ENCODE results near the gene ACRV1. TPM values are rescaled to one million over a fixed set of nuclear protein-coding genes. Genes with fewer than 3 reads are reported as not detected.

Gene ACRV1
- total RNA-seq, 2 donors from 2014 or later, result not detected

DNA sequence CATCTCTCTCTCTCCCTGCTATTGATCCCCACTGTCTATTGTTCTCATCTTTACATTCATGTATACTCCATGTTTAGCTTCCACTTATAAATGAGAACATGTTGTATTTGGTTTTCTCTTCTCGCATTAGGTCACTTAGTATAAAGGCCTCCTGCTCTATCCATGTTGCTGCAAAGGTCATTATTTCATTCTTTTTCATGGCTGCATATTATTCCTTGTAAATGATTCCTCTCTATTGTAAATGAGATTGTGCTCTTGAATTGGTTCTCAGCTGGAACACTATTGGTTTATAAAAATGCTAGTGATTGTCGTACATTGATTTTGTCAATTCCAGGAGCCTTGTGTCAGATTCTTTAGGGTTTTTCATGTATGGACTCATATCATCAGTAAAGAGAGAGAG is 13.5 kb downstream of the ACRV1 start:
- ATAC-seq (no peak), DNase-seq (no peak)
- intact Hi-C loops (cut with DNase I, micrococcal nuclease), result no loop called here

DNA sequence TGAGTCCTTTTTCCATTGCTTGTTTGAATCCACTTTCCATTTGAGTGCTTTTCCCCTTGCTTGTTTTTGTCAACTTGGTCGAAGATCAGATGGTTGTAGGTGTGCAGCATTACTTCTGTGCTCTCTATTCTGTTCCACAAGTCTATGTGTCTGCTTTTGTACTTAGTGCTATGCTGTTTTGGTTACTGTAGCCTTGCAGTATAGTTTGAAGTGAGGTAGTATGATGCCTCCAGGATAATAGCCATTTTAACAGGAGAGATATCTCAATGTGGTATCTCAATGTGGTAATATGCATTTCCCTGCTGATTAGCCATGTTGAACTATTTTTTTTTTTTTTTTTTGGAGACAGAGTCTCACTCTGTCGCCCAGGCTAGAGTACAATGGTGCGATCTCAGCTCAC is 16.7 kb downstream of the ACRV1 start:
- ATAC-seq (no peak), DNase-seq (no peak)

DNA sequence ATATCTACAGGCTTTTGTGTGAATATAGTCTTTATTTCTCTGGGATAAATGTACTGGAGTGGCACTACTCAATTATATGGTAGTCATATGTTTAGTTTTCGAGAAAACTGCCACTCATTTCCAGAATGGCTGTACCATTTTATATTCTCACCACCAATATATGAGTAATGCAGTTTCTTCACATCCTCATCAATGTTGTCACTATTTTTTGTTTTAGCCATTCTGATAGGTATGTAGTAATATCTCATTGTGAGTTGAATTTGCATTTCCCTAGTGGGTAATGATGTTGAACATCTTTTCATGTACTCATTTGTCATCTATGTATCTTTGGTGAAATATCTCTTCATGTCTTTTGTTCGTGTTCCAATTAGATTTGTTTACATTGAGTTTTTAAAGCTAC is 18.0 kb downstream of the ACRV1 start:
- no peak for DNase-seq
- ATAC-seq, result no peak
- intact Hi-C loops (cut with DNase I, micrococcal nuclease), result no loop called here

More for the DNA sequence above, 16.7 kb downstream of the ACRV1 start:
- intact Hi-C loops (cut with DNase I, micrococcal nuclease), result no loop called here

DNA sequence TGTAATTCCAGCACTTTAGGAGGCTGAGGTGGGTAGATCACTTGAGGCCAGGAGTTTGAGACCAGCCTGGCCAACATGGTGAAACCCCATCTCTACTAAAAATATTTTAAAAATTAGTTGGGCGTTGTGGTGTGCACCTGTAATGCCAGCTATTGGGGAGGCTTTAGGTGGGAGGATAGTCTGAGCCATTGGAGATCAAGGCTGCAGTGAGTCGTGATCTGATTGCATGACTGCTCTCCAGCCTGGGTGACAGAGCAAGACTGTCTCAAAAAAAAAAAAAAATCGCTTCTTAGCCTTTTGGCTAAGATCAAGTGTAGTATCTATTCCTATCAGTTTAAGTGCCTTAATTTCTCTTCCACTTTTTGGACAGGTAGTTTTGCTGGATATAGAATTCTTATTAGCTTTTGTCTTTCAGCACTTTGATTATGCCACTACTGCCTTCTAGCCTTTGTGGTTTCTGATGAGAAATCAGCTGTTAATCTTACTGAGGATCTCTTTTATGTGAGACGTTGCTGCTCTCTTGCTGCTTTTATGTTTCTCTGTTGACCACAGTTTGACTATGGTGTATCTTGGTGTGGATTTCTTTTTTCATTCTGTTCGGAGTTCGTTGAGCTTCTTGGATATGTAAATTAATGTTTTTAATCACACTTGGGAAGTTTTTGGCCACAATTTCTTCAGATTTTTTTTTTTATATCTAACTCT is 31.0 kb downstream of the ACRV1 start:
- ATAC-seq (no peak), DNase-seq (no peak)
- intact Hi-C loops (cut with DNase I, micrococcal nuclease), result no loop called here

DNA sequence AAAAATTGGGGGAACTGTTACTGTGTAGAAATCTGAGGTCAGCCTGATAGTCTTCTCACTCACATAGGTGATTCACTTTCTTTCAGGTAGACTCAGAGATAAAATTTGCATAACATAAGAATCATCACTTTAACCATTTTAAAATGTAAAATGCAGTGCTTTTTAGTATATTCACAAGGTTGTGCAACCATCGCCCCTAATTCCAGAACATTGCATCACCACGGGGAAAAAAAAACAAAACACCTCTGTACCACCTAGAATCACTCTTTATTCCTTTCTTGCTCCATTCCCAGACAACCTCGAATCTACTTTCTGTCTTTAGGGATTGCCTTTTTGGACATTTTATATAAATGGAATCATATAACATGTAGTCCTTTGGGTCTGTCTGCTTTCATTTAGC is 34.8 kb downstream of the ACRV1 start:
- DNase-seq (no peak), ATAC-seq (no peak)
- intact Hi-C loops (cut with DNase I, micrococcal nuclease), result no loop called here

DNA sequence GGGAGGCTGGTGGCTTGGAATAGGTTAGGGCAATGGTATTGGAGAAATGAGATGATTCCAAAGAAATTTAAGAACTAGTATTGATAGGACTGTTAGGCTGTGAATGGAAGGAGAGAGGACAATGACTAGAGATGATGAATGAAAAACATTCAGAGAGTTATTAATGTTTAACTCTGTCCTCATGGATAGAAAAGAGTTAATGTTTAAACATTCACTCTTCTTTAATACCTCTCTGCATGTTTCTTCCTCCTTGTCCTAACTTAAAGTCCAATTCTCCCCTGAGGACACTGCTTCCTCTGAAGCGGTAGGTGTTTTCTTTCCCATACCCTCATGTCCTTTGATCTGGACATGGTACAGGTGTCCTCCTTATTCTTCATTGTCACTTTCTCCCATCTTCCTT is 42.3 kb downstream of the ACRV1 start:
- ATAC-seq (peak; percentile 76), DNase-seq (no peak)
- intact Hi-C loops (cut with DNase I, micrococcal nuclease), result no loop called here

DNA sequence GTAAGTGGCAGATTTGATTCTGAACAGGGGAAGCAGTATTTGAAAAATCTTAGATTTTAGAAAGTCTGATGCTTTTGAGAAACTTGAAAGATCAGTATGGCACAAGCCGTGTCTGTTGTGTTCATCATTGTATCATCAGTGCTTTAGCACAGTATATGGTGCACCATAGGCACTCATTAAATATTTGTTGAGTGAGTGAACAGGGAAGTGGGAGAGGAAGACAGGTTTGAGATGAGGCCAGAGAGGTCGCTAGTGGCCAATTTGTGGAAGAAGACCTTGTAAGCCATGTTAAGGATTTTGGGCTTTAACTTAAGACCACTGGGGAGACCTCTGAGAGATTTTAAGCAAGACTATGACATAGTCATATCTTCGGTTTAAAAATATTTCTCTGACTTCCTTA is 42.8 kb downstream of the ACRV1 start:
- intact Hi-C loops (cut with DNase I, micrococcal nuclease), result no loop called here
- no peak for DNase-seq
- ATAC-seq, result peak; percentile 43

DNA sequence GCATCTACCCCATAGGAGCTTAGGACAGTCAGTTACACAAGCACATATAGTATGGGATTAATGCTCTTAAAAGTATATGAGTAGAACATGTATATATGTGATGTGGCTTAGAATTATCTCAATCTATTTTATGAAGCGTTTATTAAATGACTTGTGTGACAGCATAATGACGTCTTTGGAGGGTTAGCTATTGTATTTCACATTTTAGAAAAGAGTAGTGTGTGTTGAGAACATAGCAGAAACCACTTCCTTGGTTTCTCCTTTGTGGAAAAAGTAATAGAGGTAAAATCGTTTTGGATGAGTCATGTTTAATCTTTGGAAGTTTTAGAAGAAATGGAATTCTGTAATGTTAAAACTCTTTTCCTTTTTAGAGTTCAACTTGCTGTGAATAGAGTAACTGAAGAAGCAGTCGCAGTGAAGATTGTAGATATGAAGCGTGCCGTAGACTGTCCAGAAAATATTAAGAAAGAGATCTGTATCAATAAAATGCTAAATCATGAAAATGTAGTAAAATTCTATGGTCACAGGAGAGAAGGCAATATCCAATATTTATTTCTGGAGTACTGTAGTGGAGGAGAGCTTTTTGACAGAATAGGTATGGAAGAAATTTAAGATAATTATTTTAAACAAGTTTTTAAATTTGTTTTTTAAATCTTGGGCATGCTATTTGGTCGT is 53.3 kb downstream of the ACRV1 start:
- intact Hi-C loops (cut with DNase I, micrococcal nuclease), result loop anchor here in 1 of 2 donors (10.0 kb wide), 1 partner anchor 257 kb away; the partner anchor contains the start of gene HYLS1
- no peak for ATAC-seq
- no peak for DNase-seq

DNA sequence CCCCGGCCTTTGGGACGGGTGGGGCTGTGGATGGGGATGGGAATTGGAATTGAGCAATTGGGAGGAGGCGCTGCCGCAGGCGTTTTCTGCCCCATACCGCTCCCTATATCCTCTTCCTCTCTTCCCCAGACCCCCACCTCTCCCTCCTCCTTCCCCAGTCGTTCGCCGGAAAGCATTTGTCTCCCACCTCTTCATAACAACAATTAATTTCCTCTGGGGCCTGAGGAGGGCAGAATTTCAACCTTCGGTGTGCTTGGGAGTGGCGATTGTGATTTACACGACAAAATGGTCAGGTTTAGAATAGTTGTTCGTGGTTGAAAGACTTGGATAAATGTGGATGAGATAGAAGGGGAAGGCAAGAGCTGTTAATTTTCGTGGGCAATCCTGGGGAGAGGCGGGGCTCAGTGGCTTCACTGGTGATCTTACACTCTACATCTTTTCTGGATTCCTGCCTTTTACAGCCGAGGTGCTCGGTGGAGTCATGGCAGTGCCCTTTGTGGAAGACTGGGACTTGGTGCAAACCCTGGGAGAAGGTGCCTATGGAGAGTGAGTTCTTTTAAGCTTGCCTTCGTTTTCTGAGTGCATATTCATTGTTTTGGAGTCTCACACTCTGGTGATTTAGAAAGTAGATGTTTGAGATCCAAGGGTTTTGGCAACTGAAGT is 54.2 kb downstream of the ACRV1 start:
- ATAC-seq (peak; percentile 48), DNase-seq (no peak)
- intact Hi-C loops (cut with DNase I, micrococcal nuclease), result loop anchor here in 1 of 2 donors (10.0 kb wide), 1 partner anchor 258 kb away; the partner anchor contains the start of gene HYLS1

DNA sequence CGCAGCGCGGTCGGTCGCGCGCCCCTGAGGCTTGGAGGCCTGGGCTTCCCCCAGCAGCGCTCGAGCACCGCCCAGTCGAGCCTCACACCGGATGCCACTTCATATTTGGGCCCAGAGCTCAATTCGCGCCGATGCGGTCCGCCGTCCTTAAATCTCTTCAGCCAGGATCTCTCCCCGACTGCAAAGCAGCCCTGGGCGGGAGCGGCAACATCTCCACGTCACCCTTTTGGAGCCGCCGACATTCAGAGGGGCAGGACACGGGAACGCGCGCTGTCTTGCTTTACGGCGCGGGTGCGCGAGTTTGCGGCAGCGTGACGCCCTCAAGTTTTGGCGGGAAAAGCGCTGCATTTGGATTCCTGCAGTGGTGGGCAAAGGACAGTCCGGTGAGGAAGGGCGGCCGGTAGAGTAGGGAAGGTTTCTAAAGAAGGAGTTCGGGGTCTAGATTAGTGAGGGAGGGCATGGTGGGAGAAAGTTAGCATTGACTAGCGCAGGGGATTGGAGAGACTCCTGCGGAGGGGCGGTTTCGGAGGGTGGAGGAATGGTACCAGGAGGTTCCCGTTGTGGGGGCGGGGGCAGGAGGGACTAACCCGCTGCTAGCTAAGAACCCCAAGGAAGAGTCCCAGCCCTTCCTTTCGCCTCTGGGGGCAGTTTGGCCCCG is 54.9 kb downstream of the ACRV1 start:
- peak; percentile 89 for ATAC-seq
- intact Hi-C loops (cut with DNase I, micrococcal nuclease), result loop anchor here in 1 of 2 donors (10.0 kb wide), 1 partner anchor 259 kb away; the partner anchor contains the start of gene HYLS1

DNA sequence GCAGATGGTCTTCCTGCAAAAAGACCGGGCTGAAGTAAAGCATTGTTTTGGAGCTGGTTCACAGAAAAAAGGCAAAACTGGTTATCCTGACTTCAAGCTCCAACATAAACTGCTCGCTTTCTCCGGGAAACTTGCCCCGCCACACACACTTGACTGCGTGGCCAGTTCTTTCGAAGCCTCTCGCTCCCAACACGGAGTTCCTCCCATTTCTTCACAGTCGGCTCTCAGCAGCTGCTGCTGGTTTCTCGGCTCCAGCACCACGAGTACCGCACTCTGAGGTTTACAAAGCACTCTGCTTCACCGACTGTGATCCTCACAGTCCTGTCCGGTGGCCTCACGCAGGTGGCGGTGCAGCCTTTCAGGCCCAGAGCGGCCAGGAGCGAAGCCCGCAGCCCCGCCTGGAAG is 55.4 kb downstream of the ACRV1 start:
- no peak for ATAC-seq
- intact Hi-C loops (cut with DNase I, micrococcal nuclease), result loop anchor here in 1 of 2 donors (10.0 kb wide), 1 partner anchor 260 kb away; the partner anchor contains the start of gene HYLS1

More for the DNA sequence above, 54.9 kb downstream of the ACRV1 start:
- peak; percentile 84 to 92 for DNase-seq

DNA sequence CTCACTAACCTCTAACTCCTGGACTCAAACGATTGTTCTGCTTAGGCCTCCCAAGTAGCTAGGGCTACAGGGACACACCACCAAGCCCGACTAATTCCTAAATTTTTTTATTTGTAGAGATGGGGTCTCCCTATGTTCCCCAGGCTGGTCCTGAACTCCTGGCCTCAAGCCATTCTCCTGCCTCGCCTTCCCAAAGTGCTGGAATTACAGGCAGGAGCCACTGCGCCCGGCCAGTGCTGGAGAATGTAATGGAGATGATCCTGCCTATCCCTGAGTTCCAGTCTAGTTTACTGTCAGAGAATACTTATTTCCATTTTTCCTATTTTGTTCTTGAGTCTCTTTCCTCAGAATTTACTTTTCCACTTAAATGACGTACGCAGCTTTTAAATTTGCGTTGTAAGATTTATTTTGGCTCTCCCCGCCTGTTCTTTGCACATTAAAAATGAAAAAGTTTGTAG is 55.9 kb downstream of the ACRV1 start, which contains the start of gene CHEK1:
Gene CHEK1 (plus strand): TSS at position 408 of the 458 bp plus-strand sequence. CDS start 1,606 bp downstream, outside the sequence.
- intact Hi-C loops (cut with DNase I, micrococcal nuclease), result loop anchor here in 1 of 2 donors (10.0 kb wide), 1 partner anchor 260 kb away; the partner anchor contains the start of gene HYLS1
- peak in 1 of 2 donors; percentile 21 for DNase-seq
- ATAC-seq, result no peak

More for the DNA sequence above, 55.4 kb downstream of the ACRV1 start:
- no peak for DNase-seq

DNA sequence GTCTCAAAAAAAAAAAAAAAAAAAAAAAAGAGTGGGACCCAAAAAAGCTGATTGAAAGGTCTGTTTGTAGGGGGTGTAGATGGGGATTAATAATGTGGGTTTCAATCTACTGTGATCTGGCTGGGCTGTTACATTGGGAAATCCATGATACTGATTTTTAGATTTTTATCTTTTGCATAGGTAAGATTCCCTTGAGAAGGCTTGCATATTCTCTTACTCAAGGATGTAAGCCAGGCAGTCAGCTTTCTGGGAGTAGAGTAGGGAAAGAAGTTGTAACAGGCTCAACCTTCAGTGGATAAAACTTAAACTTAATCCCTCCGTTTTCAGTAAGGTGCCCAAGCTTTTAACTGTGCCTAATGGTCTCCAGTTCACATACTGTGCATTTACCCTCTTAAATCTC is 57.6 kb downstream of the ACRV1 start:
- DNase-seq (no peak), ATAC-seq (no peak)
- intact Hi-C loops (cut with DNase I, micrococcal nuclease), result loop anchor here in 1 of 2 donors (10.0 kb wide), 1 partner anchor 262 kb away; the partner anchor contains the start of gene HYLS1

DNA sequence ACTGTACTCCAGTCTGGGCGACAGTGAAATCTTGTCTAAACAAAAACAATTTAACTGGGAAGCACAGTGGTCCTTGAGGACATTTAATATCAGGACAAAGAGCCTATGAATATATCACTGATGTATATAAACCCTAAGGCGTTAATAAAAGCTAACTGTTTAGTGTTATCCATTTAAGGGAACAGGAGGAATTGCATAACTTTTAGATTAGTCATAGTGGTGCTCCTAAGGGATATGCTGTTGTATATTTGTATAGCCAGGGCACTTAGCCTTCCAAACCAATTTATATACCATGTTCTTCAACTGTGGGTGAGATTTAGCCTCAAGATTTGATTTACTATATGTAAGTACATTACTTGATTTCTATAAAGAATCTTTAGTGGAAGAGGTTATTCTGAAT is 58.7 kb downstream of the ACRV1 start:
- ATAC-seq (no peak), DNase-seq (no peak)
- intact Hi-C loops (cut with DNase I, micrococcal nuclease), result loop anchor here in 1 of 2 donors (10.0 kb wide), 1 partner anchor 263 kb away; the partner anchor contains the start of gene HYLS1

Other genes starting within 250 kb of the ACRV1 start
- gene FEZ1, start 184.6 kb downstream of the ACRV1 start, total RNA-seq, result 1 to 10 TPM; 2.5 to 6.0 TPM
- gene EI24, start 111.4 kb downstream of the ACRV1 start, total RNA-seq, result 10 to 100 TPM; 71.9 to 85.1 TPM
- gene STT3A, start 88.0 kb downstream of the ACRV1 start, total RNA-seq, result 100 to 1,000 TPM in 1 of 2 donors, 10 to 100 TPM in 1; 97.1 to 118 TPM
- gene CHEK1, start 55.7 kb downstream of the ACRV1 start, total RNA-seq, result 10 to 100 TPM in 1 of 2 donors, 1 to 10 TPM in 1; 6.6 to 15.0 TPM
- not detected for gene PATE1, start 65.4 kb upstream of the ACRV1 start, total RNA-seq
- not detected for gene PATE2, start 98.0 kb upstream of the ACRV1 start, total RNA-seq
- gene PATE3, start 107.3 kb upstream of the ACRV1 start, total RNA-seq, result not detected
- gene PATE4, start 152.5 kb upstream of the ACRV1 start, total RNA-seq, result not detected
- gene HYLS1, start 206.8 kb upstream of the ACRV1 start, total RNA-seq, result 1 to 10 TPM; 4.9 to 5.1 TPM
- 1 to 10 TPM; 4.7 to 7.5 TPM for gene PUS3, start 222.4 kb upstream of the ACRV1 start, total RNA-seq
- under 1 TPM; 0.20 to 0.27 TPM for gene DDX25, start 223.7 kb upstream of the ACRV1 start, total RNA-seq

Measured in left colon (tissue), 2 donors.